Measurements from ENCODE around the gene TCF4. TPM values are rescaled to one million over a fixed set of nuclear protein-coding genes. Genes with fewer than 3 reads are reported as not detected.

The TCF4 gene
- total RNA-seq, 1 experiment from 2014 or later, result 93.7 TPM

DNA sequence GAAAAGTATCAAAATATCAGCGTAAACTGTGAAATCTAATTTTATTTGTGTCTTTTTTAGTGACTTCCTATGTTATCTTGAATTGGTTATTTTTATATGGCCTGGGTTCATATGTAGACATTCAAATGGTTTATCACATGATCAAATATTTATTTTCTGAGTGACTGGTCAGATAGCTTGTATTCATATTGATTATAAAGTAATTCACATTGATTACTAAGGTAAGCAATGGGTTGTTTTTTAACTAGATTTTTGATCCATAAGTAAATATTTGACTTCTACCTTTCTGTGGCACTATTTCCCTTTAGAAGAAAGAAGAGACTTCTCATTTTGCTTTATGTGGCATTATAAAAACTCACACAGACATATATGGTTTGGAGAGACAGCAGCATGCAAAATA is 260.5 kb downstream of the TCF4 start:
- no peaks in the 10 kb centered on the region for H3K9me3 ChIP-seq
- peaks cover 15% of the 10 kb centered on the region for H3K4me1 ChIP-seq
- intact Hi-C loops (cut with micrococcal nuclease; ENCODE audit: unreplicated experiment), result no loop called here
- no peaks in the 10 kb centered on the region for H3K36me3 ChIP-seq (ENCODE audit: control insufficient read depth, insufficient read depth, low read length)
- Mint-ChIP-seq H3K4me3 (ENCODE audit: unreplicated experiment) (no peak overlapping the region), H3K36me3 (ENCODE audit: insufficient read depth, unreplicated experiment) (peaks cover 5% of the 10 kb centered on the region), H3K27ac (ENCODE audit: unreplicated experiment) (no peak overlapping the region), H3K9me3 (ENCODE audit: unreplicated experiment) (no peaks in the 10 kb centered on the region), H3K27me3 (ENCODE audit: insufficient read depth, unreplicated experiment) (no peaks in the 10 kb centered on the region), H3K4me1 (ENCODE audit: low read depth, unreplicated experiment) (no peaks in the 10 kb centered on the region)
- TF ChIP-seq, protein P1, sequence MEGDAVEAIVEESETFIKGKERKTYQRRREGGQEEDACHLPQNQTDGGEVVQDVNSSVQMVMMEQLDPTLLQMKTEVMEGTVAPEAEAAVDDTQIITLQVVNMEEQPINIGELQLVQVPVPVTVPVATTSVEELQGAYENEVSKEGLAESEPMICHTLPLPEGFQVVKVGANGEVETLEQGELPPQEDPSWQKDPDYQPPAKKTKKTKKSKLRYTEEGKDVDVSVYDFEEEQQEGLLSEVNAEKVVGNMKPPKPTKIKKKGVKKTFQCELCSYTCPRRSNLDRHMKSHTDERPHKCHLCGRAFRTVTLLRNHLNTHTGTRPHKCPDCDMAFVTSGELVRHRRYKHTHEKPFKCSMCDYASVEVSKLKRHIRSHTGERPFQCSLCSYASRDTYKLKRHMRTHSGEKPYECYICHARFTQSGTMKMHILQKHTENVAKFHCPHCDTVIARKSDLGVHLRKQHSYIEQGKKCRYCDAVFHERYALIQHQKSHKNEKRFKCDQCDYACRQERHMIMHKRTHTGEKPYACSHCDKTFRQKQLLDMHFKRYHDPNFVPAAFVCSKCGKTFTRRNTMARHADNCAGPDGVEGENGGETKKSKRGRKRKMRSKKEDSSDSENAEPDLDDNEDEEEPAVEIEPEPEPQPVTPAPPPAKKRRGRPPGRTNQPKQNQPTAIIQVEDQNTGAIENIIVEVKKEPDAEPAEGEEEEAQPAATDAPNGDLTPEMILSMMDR (IDR thresholded peaks at IDR 0.05; ENCODE audit: insufficient read depth in 1 of 2, low read depth in 1 of 2, low read length in 1 of 2, severe bottlenecking in 1 of 2, unreplicated experiment in 1 of 2), result no peak
- ChIA-PET POLR2A (no interaction called here), CTCF (no interaction called here)
- H3K27me3 ChIP-seq (replicated peaks; ENCODE audit: control insufficient read depth, insufficient read depth, low read length), result no peaks in the 10 kb centered on the region
- no peak for DNase-seq
- no peak overlapping the region for H3K4me3 ChIP-seq (ENCODE audit: low read depth, low read length)
- BruUV-seq (replicated peaks), result no TSS peak

DNA sequence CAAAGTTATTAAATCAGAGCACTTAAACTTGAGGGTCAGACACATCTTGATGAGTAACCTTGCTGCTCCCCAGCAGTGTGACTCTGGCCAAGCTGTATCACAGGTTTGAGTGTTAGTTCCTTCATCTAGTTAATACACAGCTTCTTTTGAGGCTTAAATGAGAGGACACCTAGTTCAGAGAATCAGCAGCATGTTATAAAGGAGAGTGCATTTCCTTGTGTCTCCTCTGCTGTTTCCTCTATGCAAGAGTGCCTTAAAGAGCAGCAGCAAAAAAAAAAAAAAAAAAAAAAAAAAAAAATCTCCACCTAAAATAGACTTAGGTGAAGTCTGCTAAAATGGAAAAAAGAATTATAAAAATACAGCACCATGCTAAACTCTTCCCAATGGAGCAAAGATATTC is 261.9 kb downstream of the TCF4 start:
- Mint-ChIP-seq H3K36me3 (ENCODE audit: insufficient read depth, unreplicated experiment) (peaks cover 13% of the 10 kb centered on the region), H3K27ac (ENCODE audit: unreplicated experiment) (no peak overlapping the region), H3K4me1 (ENCODE audit: low read depth, unreplicated experiment) (peaks cover 2% of the 10 kb centered on the region), H3K9me3 (ENCODE audit: unreplicated experiment) (no peaks in the 10 kb centered on the region), H3K27me3 (ENCODE audit: insufficient read depth, unreplicated experiment) (no peaks in the 10 kb centered on the region), H3K4me3 (ENCODE audit: unreplicated experiment) (no peak overlapping the region)
- ChIA-PET CTCF (no interaction called here), POLR2A (no interaction called here)
- intact Hi-C loops (cut with micrococcal nuclease; ENCODE audit: unreplicated experiment), result no loop called here
- BruUV-seq (replicated peaks), result no TSS peak
- Histone ChIP-seq H3K9me3 (no peaks in the 10 kb centered on the region), H3K4me3 (ENCODE audit: low read depth, low read length) (no peak overlapping the region), H3K36me3 (ENCODE audit: control insufficient read depth, insufficient read depth, low read length) (no peaks in the 10 kb centered on the region), H3K27me3 (replicated peaks; ENCODE audit: control insufficient read depth, insufficient read depth, low read length) (no peaks in the 10 kb centered on the region), H3K4me1 (peaks cover 15% of the 10 kb centered on the region)
- TF ChIP-seq, protein P1 (IDR thresholded peaks at IDR 0.05; ENCODE audit: insufficient read depth in 1 of 2, low read depth in 1 of 2, low read length in 1 of 2, severe bottlenecking in 1 of 2, unreplicated experiment in 1 of 2), result no peak
- DNase-seq, result no peak

DNA sequence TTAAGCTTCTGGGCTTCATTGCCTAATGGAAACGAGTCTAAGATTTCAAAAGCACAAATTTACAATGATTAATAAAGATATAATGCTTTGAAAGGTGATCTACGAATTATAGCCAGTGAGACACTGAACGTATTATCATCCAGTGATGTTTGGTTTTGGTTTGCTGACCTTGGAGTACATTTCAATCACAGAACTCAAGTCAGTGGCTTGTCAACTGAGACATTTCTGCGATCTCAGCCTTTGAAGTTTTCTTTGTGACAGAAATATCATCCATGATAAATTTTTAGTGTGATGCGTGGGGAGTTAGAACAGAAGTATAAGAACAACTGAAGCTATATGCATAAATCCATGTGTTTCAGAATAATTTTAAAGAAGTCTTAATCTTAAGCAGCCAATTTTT is 263.8 kb downstream of the TCF4 start:
- POLR2A ChIA-PET, result no interaction called here
- no TSS peak for BruUV-seq (replicated peaks)
- Mint-ChIP-seq H3K4me1 (ENCODE audit: low read depth, unreplicated experiment) (peaks cover 8% of the 10 kb centered on the region), H3K4me3 (ENCODE audit: unreplicated experiment) (no peak overlapping the region), H3K27me3 (ENCODE audit: insufficient read depth, unreplicated experiment) (no peaks in the 10 kb centered on the region), H3K27ac (ENCODE audit: unreplicated experiment) (no peak overlapping the region), H3K9me3 (ENCODE audit: unreplicated experiment) (no peaks in the 10 kb centered on the region), H3K36me3 (ENCODE audit: insufficient read depth, unreplicated experiment) (peaks cover 21% of the 10 kb centered on the region)
- intact Hi-C loops (cut with micrococcal nuclease; ENCODE audit: unreplicated experiment), result loop anchor here (5.0 kb wide), 3 partner anchors 47 to 87 kb away; no protein-coding TSS in a partner anchor
- no peaks in the 10 kb centered on the region for H3K36me3 ChIP-seq (ENCODE audit: control insufficient read depth, insufficient read depth, low read length)
- H3K27me3 ChIP-seq (replicated peaks; ENCODE audit: control insufficient read depth, insufficient read depth, low read length), result no peaks in the 10 kb centered on the region
- H3K4me1 ChIP-seq, result peaks cover 15% of the 10 kb centered on the region
- CTCF ChIA-PET, result no interaction called here
- no peak overlapping the region for H3K4me3 ChIP-seq (ENCODE audit: low read depth, low read length)
- TF ChIP-seq, protein P1 (IDR thresholded peaks at IDR 0.05; ENCODE audit: insufficient read depth in 1 of 2, low read depth in 1 of 2, low read length in 1 of 2, severe bottlenecking in 1 of 2, unreplicated experiment in 1 of 2), result no peak
- DNase-seq, result no peak
- no peaks in the 10 kb centered on the region for H3K9me3 ChIP-seq

Measured in Caco-2 (cell line).